SH-SY5Y (cell line): ENCODE results near the gene USP20.

Source experiments
- GATA2 ChIP-seq: IDR thresholded peaks from 2 replicates; pipeline ENCODE4 v1.6.1; 2011; ENCODE audit warnings: mild to moderate bottlenecking, low read depth, low read length
- GATA3 ChIP-seq: IDR thresholded peaks from 2 replicates; pipeline ENCODE4 v1.6.1; 2011; ENCODE audit warnings: low read depth, mild to moderate bottlenecking, low read length, moderate library complexity

Gene USP20

GRCh38 chr9:129873563-129874190, 38.4 kb downstream of the USP20 start:
- TF ChIP-seq GATA3 (no peak), GATA2 (no peak)

- TF ChIP-seq GATA3: no peak
- no peak for TF ChIP-seq GATA2
These were observed 39.2 kb downstream of the USP20 start for GRCh38 chr9:129874261-129875101.

GRCh38 chr9:129875181-129875611, 39.9 kb downstream of the USP20 start:
- no peak for TF ChIP-seq GATA2
- TF ChIP-seq GATA3: no peak

- TF ChIP-seq GATA3: no peak
- no peak for TF ChIP-seq GATA2
These were observed 40.6 kb downstream of the USP20 start for GRCh38 chr9:129875687-129876395.

- TF ChIP-seq GATA3 (no peak), GATA2 (no peak)
These were observed 41.6 kb downstream of the USP20 start for GRCh38 chr9:129876815-129877214.

GRCh38 chr9:129878291-129878690, 43.0 kb downstream of the USP20 start:
- TF ChIP-seq GATA3 (no peak), GATA2 (no peak)

- TF ChIP-seq GATA3: no peak
- TF ChIP-seq GATA2: no peak
These were observed 43.9 kb downstream of the USP20 start for GRCh38 chr9:129879103-129879699.

- no peak for TF ChIP-seq GATA2
- no peak for TF ChIP-seq GATA3
These were observed 44.9 kb downstream of the USP20 start for GRCh38 chr9:129879991-129880653.

GRCh38 chr9:129880654-129881546, 45.6 kb downstream of the USP20 start:
- TF ChIP-seq GATA3: no peak
- no peak for TF ChIP-seq GATA2

GRCh38 chr9:129881547-129882324, 46.5 kb downstream of the USP20 start:
- no peak for TF ChIP-seq GATA3
- no peak for TF ChIP-seq GATA2

- TF ChIP-seq GATA3 (no peak), GATA2 (no peak)
These were observed 49.2 kb downstream of the USP20 start for GRCh38 chr9:129884220-129885017.

GRCh38 chr9:129885018-129885669, 49.9 kb downstream of the USP20 start:
- no peak for TF ChIP-seq GATA2
- no peak for TF ChIP-seq GATA3
